Measurements from ENCODE around the gene MED15.

- TF ChIP-seq CTCF (IDR thresholded peaks at IDR 0.05): no peak
- TF ChIP-seq POLR2AphosphoS5 (IDR thresholded peaks at IDR 0.05): peak in 1 of 2 donors; percentile 33
Observed at GRCh38 chr22:20531404-20532201, 24.2 kb downstream of the MED15 start.
